Lower leg skin (tissue), 4 donors: ENCODE data around the gene SLC25A22. TPM values are rescaled to one million over a fixed set of nuclear protein-coding genes. Genes with fewer than 3 reads are reported as not detected.

Source experiments
- DNase-seq, 2 donors: peaks; one replicate each; pipeline ENCODE4 v3.0.0-alpha.2; 2019; ENCODE audit warnings: low spot score in 2 of 2
- H3K4me3 ChIP-seq: fragments of 200-600 bp; sonication (generic); 2 replicates; pipeline ENCODE4 v1.5.1; 2017; ENCODE audit warnings: mild to moderate bottlenecking, low read depth; ENCODE audit not compliant: poor library complexity, severe bottlenecking
- CTCF ChIP-seq, 3 donors: fragments of 450-650 bp; IDR thresholded peaks; one replicate each; pipeline ENCODE4 v1.5.1; 2016; ENCODE audit warnings: antibody characterized with exemption in 3 of 3, mild to moderate bottlenecking in 3 of 3, moderate library complexity in 2 of 3
- POLR2A ChIP-seq, 2 donors: fragments of 450-650 bp; IDR thresholded peaks; one replicate each; pipeline ENCODE4 v1.6.1; 2016 to 2017; ENCODE audit warnings: antibody characterized with exemption in 2 of 2, mild to moderate bottlenecking in 1 of 2, moderate library complexity in 1 of 2
- WGBS, 2 donors: methylation state at CpG; one replicate each; pipeline ENCODE4 v1.1.5; 2018; 5-methylcytosine and 5-hydroxymethylcytosine counted together
- intact Hi-C: fragments of 100-400 bp; cut with DNase I; formaldehyde crosslinking; loops from one replicate; pipeline ENCODE4 v1.15.0; 2023; ENCODE audit warnings: low total_unique reads
- total RNA-seq, 4 donors: library from RNA; depleted of rRNA; stranded (reverse); fragments of >200 nt; gene quantifications; one replicate each; pipeline ENCODE4 v1.1.0, GENCODE V29; 2016

SLC25A22 gene
- total RNA-seq, 4 donors from 2014 or later = 10.9 to 19.2 (median 14.8) TPM

GRCh38 chr11:818396-819128 is 20.5 kb upstream of the SLC25A22 start, which contains the start of gene PNPLA2:
PNPLA2 (plus strand) TSS chr11:818914; CDS start chr11:819719, 805 bp downstream.
- 19 to 38% methylated on average over 17 to 20 of the region's 20 CpGs for WGBS, 2 donors
- TF ChIP-seq CTCF (IDR thresholded peaks at IDR 0.05) (no peak), POLR2A (IDR thresholded peaks at IDR 0.05) (no peak)
- no peak for DNase-seq
- intact Hi-C loops = no loop called here
- H3K4me3 ChIP-seq = peak within 1 kb of the TSS; percentile 84

GRCh38 chr11:816433-816779 is 18.3 kb upstream of the SLC25A22 start:
- no peak for TF ChIP-seq CTCF (IDR thresholded peaks at IDR 0.05)
- H3K4me3 ChIP-seq = no peak overlapping the region
- WGBS, 2 donors = 83% methylated on average over 11 of the region's 11 CpGs
- intact Hi-C loops = no loop called here
- DNase-seq = no peak

- no peak for DNase-seq
- intact Hi-C loops = no loop called here
- 82 to 84% methylated on average over 10 to 11 of the region's 11 CpGs for WGBS, 2 donors
- no peak overlapping the region for H3K4me3 ChIP-seq
- TF ChIP-seq CTCF (IDR thresholded peaks at IDR 0.05) = no peak
- no peak for TF ChIP-seq POLR2A (IDR thresholded peaks at IDR 0.05)
Measured at GRCh38 chr11:815675-816432, 17.8 kb upstream of the SLC25A22 start.

DNA sequence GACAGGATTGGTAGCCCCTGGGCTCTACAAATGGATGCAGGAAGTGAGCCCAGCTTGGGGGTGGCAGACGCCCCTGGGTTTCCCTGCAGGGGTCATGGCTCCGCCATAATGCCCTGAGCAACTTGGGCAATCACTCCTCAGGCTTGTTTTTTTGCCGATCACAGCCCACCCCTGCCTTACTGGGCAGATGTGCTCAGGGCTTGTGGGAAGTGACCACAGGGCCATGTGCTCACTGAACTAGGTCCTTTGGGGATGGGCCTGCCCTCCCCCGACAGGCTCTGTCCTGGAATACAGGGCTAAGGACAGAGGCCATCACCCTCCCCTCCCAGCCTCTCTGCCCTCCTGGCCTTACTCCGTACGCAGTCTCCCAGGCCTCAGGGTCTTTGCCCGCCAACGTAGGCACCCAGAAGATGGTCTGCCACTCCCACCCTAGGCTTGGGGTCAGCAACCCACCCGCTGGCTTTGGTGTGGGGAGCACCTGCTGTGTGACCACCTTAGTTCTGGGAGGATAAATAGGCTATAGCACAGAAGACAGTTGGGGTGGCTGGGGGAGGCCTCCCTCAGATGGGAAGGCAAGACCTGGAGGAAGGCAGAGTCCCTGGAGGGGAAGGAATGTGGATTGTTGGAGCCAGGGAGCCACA is 15.5 kb upstream of the SLC25A22 start:
- 69 to 80% methylated on average over 9 of the region's 9 CpGs for WGBS, 2 donors
- intact Hi-C loops = no loop called here
- no peak for DNase-seq
- H3K4me3 ChIP-seq = no peak overlapping the region
- TF ChIP-seq POLR2A (IDR thresholded peaks at IDR 0.05) = no peak
- TF ChIP-seq CTCF (IDR thresholded peaks at IDR 0.05) = no peak

GRCh38 chr11:813072-813455 is 15.0 kb upstream of the SLC25A22 start:
- no peak for DNase-seq
- intact Hi-C loops = no loop called here
- TF ChIP-seq POLR2A (IDR thresholded peaks at IDR 0.05) (no peak), CTCF (IDR thresholded peaks at IDR 0.05) (no peak)
- no peak overlapping the region for H3K4me3 ChIP-seq
- 81 to 83% methylated on average over 6 of the region's 6 CpGs for WGBS, 2 donors
